DMS153 treated with DMSO at 0.1 percent for 48 hours (cell line): ENCODE measurements around the gene RNF41.
"Not testable (repeated sequence)": the region's sequence is repeated elsewhere in the genome, so short reads cannot be mapped to it uniquely, and the experiment has no call there.

ENCODE experiments used
- DNase-seq: peaks from one replicate; lab custom pipeline; 2025; ENCODE audit not compliant: unreplicated experiment; lab: John Stamatoyannopoulos, UW

The RNF41 gene

DNA sequence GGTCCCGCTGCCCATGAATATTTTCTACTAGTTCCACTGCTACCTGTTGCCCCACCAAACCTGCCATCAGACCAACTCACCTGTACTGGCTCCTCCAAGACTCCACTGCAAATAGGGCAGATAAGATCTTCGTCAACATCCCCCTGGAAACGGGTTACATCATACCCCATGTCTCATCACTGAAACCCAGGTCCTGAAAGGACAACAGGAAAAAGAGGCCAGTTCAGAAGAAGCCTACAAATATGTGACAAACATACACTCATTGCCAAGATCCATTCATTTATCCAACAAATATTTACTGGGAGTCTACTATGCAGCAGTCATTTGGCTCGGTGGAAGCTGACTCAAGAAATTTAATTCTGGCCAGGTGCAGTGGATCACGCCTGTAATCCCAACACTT is 7.8 kb downstream of the RNF41 start:
- no peak for DNase-seq

DNA sequence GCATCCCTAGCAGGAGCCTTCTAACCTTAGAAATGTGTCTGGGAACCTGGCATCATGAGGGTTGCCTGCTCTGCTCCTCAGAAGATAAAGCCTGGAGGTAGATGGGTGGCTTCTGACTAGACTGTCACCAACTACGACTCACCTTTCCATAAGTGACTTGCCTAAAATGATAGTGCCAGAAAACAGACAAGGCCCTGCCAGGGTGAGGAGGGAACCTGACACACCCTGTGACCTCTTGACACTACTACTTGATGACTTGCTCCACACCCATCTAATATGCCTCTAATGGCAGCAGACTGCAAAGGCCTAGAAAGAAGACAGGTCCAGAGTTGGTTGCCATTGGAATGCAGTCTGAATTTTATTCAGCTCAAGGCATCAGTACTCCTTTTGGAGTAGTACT is 9.4 kb downstream of the RNF41 start:
- DNase-seq: no peak

DNA sequence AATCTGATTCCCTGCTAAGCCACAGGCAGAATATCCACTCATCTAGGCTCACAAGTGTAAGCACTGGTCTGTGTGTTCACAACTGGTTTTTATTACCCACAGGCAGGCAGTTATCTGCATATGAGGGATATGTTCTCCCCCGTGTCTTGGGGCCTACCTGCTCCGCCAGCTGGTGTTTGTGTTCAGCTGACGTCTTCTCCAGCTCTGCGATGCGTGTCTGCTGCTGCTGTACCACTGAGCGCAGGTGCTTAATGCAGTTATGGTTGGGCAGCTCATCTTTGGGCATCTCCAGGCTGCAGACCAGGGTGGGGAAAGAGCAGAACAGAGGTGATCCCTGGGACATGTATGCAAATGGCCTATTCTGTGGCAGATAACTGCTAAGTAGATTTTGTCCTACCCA is 13.7 kb downstream of the RNF41 start:
- no peak for DNase-seq

DNA sequence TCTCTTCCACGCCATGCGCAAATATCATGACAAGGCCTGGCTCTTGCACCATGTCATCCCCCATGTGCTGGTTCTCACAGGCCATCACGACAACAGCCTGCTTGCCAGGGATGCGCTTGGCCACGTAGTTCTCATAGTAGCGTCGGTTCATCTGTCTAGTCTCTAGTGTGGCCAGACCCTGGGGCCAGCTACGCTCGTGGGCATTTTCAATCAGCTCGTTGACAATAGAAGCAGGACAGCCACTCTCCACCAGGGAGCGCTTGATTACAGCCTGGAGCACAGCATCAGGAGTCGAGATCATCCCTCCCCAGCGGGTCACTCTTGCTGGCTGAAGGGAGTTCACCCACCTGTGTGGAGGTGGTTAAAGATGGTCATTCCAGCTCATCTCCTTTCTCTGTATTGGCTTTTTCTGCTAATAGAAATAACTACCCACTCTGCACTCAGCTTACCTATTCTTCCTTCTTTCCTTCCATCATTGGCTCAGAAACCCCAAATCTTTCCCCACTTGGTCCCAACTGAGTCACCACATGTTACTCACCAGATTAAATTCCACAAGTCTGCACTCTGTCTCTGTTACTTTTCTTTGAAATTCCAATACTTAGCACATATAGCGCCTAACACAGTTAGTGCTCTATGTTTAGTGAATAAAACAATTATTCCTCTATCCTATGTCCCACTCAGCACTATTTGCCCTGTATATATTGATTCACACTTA is 15.1 kb downstream of the RNF41 start:
- DNase-seq: no peak

DNA sequence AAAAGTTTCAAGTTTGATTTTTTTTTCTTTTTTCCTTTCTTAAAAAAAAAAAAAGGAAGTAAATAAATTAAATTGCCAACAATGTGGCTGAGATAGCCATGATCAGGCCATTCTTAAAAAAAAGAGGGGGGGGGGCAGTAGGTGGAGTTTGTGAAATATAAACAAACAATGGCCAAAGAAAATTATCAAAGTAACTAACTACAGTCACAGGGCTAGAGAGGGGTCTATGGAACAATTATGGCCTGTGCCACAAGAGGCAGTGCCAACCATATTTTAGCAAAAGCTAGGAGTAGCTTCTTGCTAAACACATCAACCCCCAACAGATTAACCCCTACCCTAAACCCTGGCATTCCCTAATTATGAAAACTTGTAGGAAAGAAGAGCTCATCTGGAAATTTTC is 16.3 kb downstream of the RNF41 start:
- no peak for DNase-seq

DNA sequence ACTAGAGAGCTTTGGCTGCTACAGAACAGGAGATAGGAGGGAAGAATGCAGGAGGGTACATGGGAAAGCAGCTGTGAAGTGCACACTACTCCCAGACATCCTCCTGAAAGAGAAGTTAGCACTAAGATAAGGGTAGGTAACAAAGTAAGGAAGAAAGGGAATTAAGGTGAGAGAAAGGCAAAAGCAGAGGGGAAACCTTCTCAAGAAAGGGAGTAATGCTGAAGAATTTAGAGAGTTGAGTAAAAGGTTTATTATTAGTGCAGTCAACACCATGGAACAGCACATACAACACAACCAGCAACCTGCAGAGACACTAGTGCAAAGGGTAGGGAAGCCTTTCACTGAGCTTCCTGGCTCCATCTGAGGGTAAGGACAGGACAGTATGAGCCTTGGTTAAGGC is 17.4 kb downstream of the RNF41 start:
- DNase-seq: no peak

DNA sequence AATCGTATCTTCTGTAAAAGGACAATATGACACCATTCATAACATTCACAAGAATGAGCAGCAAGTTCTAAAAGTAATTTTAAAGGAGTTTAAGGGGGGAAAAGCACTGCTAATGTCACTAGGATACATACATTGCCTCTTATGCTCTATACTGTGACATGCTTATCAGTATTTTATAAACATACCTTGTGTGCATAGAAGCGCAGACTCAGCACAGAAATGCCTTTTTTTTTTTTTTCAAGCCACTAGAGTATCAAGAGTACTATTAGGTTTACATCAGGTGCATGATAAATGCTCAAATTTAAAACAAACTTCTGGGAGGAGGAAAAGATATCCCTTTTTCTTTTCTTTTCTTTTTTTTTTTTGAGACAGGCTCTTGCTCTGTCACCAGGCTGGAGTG is 18.9 kb downstream of the RNF41 start:
- DNase-seq: no peak

DNA sequence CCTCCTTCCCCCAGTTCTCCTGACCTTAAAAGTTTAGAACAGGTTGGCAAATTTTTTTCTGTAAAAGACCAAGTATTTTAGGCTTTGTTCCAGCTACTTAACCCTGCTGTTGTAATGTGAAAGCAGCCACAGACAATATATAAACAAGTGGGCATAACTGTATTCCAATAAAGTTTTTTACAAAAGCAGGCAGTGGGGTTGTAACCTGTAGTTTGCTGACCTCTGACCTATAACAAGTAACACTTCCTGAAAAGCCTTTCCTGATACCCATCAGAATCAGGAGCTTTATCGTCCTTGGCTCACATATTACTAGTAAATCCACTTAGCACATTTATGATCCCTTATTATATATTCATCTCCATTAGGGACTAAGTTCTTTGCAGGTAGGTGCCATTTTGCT is 19.4 kb downstream of the RNF41 start:
- DNase-seq: no peak

DNA sequence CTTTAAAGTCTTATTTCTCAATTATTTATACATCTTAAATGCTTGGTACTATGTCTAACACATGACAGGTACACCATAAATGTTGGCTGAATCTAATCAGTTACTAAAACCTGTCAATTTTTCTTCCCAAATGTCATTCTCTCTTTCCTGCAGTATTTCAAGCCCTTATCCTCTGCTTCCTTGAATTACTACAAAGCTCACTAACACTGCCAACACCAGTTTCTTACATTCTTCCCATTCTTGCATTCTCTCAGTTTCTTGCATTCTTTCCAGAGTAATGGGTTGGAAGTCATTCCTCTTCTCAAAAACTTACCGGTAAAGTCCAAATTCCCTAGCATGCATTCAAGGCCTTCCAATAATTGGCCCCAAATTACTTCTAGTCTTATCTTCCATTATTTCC is 22.9 kb downstream of the RNF41 start:
- no peak for DNase-seq

DNA sequence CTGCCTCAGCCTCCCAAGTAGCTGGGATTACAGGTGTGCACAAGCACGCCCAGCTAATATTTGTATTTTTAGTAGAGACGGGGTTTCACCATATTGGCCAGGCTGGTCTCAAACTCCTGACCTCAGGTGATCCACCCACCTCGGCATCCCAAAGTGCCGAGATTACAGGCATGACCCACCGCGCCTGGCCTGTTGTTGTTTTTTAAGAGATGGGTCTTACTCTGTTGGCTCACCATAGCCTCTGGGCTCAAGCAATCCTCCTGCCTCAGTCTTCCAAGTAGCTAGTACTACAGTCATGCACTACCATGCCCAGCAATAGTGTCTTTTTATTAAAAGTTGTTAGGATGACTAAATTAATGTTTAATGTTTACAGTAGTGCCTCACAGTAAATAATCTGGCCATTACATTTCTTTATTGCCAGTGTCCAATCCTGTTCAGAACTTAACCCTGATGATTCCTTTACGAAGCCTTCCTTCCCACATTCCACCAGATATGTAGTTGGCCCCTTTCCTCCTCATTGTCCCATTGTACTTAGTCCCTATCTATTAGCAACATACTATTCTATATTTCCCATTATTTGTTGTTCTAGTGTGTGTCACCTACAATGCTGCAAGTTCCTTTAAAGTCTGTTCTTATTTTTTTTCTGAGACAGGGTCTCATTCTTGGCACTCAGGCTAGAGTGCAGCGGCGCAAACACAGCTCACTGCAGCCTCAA is 23.6 kb downstream of the RNF41 start:
- no peak for DNase-seq

DNA sequence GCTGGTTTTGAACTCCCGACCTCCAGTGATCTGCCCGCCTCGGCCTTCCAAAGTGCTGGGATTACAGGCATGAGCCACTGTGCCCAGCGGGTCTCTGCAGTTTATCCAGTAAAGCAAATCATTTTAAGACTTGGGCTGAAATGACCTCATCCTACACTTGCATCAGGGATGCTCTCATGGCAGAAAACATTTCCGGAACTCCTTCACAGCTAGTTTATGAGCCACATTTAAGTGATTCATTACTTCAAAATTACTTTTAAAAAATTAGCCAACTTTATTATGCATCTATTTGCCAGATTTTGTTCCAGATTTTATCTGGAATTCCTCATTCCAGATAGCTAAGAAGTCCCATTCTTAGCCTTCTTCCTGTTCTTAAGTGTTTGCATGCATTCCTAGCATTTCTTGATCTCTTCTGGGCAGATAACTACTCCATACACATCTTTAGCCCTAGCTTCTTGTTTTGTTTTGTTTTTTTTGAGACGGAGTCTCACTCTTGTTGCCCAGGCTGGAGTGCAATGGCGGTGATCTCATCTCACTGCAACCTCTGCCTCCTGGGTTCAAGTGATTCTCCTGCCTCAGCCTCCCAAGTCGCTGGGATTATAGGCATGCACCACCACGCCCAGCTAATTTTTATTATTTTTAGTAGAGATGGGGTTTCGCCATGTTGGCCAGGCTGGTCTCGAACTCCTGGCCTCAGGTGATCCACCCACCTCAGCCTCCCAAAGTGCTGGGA is 24.7 kb downstream of the RNF41 start:
- not testable (repeated sequence) for DNase-seq

DNA sequence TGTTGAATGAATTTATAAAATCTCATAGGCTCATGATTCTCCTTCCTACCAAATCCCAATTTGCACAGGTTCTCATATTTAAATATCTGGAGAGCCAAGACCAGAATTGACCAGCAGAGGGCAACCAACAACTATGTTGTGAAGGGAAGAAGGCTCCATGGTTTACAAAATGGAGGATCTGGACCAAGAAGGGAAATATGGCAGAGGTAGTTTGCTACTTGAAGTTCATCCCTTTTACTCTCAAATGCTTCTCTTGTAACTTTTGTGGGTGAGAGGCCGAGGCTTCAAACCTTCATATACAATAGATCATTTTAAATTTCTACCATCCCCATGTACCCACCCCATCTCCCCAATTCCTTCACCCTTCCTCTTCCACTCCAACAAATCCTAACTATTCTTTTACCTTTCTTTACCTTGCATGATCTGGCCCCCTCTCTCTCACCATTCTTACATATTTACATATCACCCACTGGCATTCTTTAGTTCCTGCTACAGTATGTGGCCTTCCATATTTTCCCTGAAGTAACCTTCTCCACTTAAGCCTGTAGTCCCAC is 28.6 kb downstream of the RNF41 start:
- peak; percentile 71 for DNase-seq

DNA sequence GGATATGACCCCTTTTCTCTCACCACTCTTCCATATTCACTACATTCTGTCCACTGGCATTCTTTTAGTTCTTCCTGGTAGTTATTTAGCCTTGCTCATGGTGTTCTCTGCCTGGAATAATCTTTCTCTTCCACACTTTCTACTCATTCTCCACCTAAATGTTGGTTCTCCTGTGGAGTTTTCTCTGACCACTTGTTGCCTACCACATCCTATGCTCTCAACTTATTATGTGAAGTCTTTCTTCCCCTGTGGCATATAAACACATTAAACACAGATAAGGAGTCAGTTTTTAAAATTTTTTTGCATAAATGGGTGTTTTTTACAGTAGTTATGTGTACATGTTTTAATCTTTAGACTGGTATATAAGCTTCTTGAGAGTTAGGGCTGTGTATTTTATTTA is 29.1 kb downstream of the RNF41 start:
- no peak for DNase-seq

DNA sequence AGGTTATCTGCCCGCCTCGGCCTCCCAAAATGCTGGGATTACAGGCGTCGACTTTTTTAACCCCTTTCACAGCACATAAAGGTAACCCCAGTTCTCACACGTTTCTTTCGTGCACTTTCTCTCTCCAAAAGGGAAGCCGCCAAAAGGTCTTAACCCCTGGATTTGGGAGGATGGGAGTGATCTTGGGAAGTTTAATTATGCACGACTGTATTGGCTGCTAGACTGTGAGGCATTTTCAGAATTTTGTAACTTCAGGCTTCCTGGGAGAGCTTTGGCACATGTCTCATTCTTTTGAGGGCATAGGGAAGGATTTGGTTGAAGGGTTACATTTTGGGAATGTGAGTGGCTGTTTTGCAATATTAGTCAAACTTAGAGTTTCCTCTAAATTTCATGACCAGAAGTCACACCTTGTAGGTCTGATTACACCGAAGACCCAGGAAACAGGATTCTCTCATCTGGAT is 31.0 kb downstream of the RNF41 start:
- no peak for DNase-seq

DNA sequence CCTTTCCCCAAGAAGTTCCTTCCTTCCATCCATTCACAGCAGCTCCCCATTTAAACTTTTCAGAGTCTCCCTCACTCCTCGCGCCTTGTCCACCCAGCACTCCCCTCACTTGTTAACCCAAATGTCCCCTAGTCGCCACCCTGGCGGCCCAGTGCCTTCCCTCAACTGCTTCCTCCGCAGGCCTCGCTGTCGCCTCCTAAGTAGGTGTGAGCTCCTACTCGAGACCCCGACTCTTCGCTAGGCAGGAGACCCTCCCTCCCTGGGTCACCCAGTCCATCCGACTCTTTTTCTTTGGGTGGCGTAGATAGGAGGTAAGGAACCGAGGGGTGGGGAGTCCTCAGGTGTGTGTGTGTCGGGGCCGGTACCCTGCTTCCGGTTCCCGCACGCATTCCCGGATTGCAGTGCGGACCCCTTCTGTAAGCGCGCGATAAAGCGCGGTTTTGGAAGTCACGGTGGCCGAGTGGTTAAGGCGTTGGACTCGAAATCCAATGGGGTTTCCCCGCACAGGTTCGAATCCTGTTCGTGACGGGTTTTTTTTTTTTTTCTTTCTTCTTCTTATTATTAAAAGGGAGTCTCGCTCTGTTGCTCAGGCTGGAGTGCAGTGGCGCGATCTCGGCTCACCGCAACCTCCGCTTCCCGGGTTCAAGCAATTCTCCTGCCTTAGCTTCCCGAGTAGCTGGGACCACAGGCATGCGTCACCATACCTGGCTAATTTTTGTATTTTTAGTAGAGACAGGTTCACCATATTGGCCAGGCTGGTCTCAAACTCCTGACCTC is 31.6 kb downstream of the RNF41 start:
- DNase-seq: peak; percentile 72

DNA sequence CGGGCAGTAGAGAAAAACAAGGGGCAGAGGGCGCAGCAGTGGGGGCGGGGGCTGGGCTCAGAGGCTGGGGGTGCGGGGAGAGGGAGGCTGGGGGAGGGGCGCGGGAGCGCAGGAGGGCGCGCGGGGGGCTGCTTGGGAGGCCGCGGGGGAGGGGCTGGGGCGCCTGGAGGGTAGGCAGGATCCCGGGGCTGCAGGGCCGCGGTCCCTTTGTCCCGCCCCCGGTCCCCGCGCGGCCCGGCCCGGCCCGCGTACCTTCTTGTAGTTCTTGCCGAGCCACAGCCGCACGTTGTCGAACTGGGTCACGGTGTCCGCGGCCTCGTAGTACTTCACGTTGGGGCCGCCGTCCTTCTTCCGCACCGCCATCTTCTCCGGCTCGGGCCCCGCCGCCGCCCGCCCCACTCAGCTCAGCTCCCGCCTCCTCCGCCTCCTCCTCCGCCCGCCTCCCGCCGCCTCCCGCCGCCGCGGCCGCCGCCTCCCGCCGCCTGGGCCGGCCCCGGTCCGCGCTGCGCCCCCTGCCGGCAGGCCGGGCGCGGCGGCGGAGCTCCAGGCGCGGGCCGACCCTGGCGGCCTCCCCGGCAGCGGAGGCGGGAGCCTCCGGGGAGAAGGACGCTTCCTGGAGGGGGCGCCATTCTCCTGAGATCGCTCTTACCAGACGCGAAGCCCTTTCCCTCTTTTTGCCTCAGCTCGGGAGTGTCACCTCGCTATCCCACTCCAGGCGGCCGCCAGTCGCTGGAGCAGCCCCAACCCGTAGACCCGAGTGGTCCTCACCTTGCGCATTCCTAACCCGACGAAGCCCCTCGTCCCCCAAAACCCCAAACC is 32.4 kb downstream of the RNF41 start, which contains the start of gene SMARCC2:
TSS of gene SMARCC2 (minus strand) at position 385 of the 819 bp plus-strand sequence. CDS start at position 363, 22 bp downstream.
- peak; percentile 78 for DNase-seq

DNA sequence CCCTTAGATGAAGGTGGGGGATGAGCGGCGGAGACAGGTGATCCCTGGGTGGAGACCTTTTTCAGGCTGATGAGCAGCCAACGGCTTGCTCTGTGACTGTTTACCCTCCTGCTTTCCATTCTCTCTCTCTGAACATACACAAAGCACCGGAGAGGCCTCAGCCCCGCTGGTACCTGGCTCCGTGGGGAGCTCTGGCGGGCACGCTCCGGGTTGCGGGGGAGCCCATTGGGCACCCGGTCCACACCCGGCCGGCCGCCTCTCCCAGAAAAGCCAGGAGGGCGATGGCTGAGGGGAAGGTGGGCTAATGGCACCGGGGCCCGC is 33.0 kb downstream of the RNF41 start:
- DNase-seq: peak; percentile 5

DNA sequence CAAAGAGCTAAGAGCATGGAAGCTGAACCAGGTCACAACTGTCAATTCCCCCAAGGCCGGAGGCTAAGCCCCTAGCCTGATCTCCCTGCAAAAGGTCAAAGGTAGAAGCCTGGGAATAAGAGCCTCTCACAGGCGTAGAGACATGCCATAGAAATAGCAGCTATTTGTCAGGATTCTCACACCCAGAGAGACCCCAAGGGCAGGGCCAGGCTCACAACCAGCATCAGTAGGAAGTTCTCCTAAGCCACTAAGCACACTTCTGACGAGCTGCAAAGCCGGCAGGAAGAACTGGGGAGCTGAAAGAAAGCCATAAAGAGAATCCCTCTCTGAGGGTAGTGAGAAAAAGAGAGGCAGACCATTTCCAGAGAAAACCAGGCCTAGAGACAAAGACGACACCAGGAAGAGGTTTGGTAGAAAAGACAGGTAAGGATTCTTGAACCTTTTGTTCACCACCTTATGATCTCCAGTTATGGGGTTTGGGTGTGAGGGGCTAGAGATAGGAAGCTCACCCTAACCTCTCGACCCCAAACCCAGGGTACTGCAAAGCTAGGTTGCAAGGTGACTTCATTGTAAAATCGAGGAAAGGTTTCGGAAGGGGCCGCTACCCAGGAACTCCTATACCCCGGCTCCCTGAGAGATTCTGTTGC is 33.5 kb downstream of the RNF41 start:
- no peak for DNase-seq

DNA sequence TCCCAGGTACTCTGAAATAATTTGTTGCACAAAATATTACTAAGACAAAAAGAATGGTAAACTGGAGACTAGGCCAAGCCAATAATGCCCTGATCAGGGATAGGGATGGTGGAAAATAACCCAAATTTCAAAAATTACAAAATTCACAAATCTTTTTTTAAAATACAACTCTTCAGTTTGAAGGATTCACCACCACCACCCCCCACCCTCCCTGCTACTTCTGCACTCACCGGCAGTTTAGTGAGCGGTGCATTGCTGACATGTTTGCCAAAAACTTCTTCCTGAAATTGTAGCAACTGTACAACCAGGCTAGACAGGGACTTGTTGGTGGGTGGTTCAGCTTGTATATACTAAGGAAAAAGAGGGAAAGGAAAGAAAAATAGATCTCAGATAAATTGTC is 34.8 kb downstream of the RNF41 start:
- DNase-seq: no peak

DNA sequence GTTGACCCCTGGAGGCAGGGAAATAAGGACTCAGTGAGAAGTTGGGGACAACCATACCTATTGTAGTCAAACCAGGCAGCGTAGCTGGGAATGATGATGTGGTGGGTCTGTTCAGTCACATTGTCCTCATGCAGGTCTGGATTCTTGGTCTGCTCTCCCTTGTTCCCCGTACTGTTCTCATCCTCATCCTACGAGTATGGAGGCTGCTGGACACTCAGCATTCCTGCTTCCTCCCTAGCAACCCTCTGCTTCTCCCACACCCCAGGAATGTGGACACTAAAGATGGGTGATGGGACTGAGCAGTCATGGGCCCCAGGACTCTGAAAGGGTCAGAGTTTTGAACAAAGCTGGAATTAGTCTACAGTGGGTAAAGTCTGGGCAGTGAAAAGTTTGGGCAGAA is 43.4 kb downstream of the RNF41 start:
- no peak for DNase-seq
